Measurements from ENCODE around the gene FBXL7. TPM values are rescaled to one million over a fixed set of nuclear protein-coding genes. Genes with fewer than 3 reads are reported as not detected.
A peak's percentile ranks its signal among the peaks of the same experiment; 100 is the strongest.

FBXL7 gene
- total and polyA plus RNA-seq, 2 donors (not counting 3 experiments of a cell fraction or from before 2014, with no cell fraction given) = 23.5 to 32.2 TPM

- dilution Hi-C loops (cut with MboI; ENCODE audit: extremely low pct_ligation_motif_present, low sequenced_read_pairs) (no loop called here), intact Hi-C loops (cut with micrococcal nuclease) (no loop called here)
- H3K36me3 ChIP-seq (ENCODE audit: control insufficient read depth in 2 of 2, extremely low read depth in 1 of 2, insufficient read depth in 2 of 2, low read length in 2 of 2) = peaks cover 0 to 2% of the 10 kb centered on the region in 2 experiments
- no TSS peak for BruUV-seq (replicated peaks)
- peak overlapping the region; percentile 48 for H3K27ac ChIP-seq (ENCODE audit: insufficient read depth, low read depth, low read length)
- no peaks in the 10 kb centered on the region for H3K9me3 ChIP-seq (replicated peaks; ENCODE audit: control insufficient read depth, insufficient read depth, low read length)
- peak; percentile 68 for TF ChIP-seq FOS (IDR thresholded peaks at IDR 0.05; ENCODE audit: borderline replicate concordance, insufficient read depth, low read length)
- TF ChIP-seq CTCF (IDR thresholded peaks at IDR 0.05; ENCODE audit: extremely low read depth in 1 of 2, insufficient read depth in 1 of 2, low read depth in 1 of 2, low read length in 2 of 2) = no peak
- peak; percentile 76 for TF ChIP-seq MAX (IDR thresholded peaks at IDR 0.05; ENCODE audit: insufficient read depth, insufficient read length)
- peak; percentile 65 for TF ChIP-seq JUN (IDR thresholded peaks at IDR 0.05; ENCODE audit: borderline replicate concordance, insufficient read depth, insufficient read length, low read depth)
- no peak for TF ChIP-seq EZH2 (IDR thresholded peaks at IDR 0.05; ENCODE audit: borderline replicate concordance, low read depth, low read length, severe bottlenecking)
- peaks cover 21% of the 10 kb centered on the region for H3K4me1 ChIP-seq (ENCODE audit: control insufficient read depth, extremely low read depth, insufficient read depth, low read length)
- peak; percentile 75 for DNase-seq (ENCODE audit: low read depth, low spot score)
- H3K79me2 ChIP-seq (ENCODE audit: control insufficient read depth, insufficient read depth, low read length) = peaks cover 7% of the 10 kb centered on the region
- no peak overlapping the region for H3K9ac ChIP-seq (replicated peaks; ENCODE audit: extremely low read depth, insufficient read depth, low read length)
- peak; percentile 64 for FAIRE-seq
- no peak overlapping the region for H2AFZ ChIP-seq (ENCODE audit: low read depth, low read length)
- H3K9me1 ChIP-seq (replicated peaks; ENCODE audit: control insufficient read depth, extremely low read depth, insufficient read depth, low read length) = no peaks in the 10 kb centered on the region
- H4K20me1 ChIP-seq (replicated peaks; ENCODE audit: control insufficient read depth, extremely low read depth, insufficient read depth, low read length) = no peaks in the 10 kb centered on the region
- ChIA-PET CTCF (interaction anchor here (0.8 to 2.1 kb wide), 10 partner anchors 9 to 515 kb away, joined by 3 to 7 read pairs (median 4); no protein-coding TSS in a partner anchor), POLR2A (no interaction called here)
- H3K27me3 ChIP-seq (ENCODE audit: control insufficient read depth in 2 of 2, insufficient read depth in 2 of 2, low read length in 2 of 2) = no peaks in the 10 kb centered on the region
- H3K4me3 ChIP-seq (replicated peaks in 1 of 3; ENCODE audit: insufficient read depth in 1 of 3, low read depth in 1 of 3, low read length in 3 of 3) = no peak overlapping the region
- peak overlapping the region; percentile 12 for H3K4me2 ChIP-seq (ENCODE audit: insufficient read depth, low read length)
Measured at GRCh38 chr5:15620501-15620900, 120.5 kb downstream of the FBXL7 start.

Measured in endothelial cell of umbilical vein (primary cell).